Loucy (cell line): ENCODE measurements around the gene SLC26A1.

Source experiments
- EZH2phosphoT487 ChIP-seq: fragments of 200-600 bp; IDR thresholded peaks from 2 replicates; pipeline ENCODE4 v1.6.1; 2018; ENCODE audit warnings: antibody characterized with exemption, mild to moderate bottlenecking, moderate library complexity, borderline replicate concordance
- TF ChIP-seq, protein P1 (sequence below): fragments of 200-600 bp; sonication (generic); conservative IDR thresholded peaks from 2 replicates; pipeline ENCODE4 v1.5.1; 2014; ENCODE audit warnings: mild to moderate bottlenecking, antibody characterized with exemption, low read length

DNA sequence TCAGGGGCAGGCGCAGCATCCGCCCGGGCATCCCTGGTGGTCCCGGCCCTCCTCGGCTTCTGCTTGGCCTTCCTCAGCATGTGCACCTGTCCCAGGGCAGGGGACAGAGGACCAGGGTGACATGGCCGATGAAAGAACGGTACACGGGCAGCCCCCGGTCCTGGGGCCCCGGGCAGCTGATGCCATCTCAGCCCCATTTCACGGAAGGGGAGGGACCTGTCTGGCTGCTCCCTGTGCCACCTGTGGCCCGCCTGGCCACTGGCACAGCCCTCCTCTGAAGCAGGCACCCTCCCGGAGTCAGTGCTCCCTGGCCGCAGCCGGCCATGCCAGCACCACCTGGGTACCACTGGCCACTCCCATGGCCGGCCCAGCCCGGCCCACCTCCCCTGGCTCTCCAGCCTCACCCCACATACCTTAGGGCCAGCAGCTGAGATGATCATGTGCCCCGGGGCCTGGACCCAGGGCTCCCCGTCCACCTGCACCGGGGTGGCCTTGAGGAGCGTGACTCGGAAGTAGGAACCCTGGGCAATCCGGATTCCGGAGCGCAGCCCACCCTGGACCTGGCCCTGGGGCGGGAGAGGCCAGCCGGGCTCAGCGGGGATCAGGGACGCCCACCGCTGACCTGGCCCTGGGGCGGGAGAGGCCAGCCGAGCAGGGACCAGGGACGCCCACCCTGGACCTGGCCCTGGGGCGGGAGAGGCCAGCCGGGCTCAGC lies 32.4 kb downstream of the SLC26A1 start:
- TF ChIP-seq, protein P1, sequence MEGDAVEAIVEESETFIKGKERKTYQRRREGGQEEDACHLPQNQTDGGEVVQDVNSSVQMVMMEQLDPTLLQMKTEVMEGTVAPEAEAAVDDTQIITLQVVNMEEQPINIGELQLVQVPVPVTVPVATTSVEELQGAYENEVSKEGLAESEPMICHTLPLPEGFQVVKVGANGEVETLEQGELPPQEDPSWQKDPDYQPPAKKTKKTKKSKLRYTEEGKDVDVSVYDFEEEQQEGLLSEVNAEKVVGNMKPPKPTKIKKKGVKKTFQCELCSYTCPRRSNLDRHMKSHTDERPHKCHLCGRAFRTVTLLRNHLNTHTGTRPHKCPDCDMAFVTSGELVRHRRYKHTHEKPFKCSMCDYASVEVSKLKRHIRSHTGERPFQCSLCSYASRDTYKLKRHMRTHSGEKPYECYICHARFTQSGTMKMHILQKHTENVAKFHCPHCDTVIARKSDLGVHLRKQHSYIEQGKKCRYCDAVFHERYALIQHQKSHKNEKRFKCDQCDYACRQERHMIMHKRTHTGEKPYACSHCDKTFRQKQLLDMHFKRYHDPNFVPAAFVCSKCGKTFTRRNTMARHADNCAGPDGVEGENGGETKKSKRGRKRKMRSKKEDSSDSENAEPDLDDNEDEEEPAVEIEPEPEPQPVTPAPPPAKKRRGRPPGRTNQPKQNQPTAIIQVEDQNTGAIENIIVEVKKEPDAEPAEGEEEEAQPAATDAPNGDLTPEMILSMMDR = no peak
- TF ChIP-seq EZH2phosphoT487 = no peak
